ENCODE measurements around the gene DOCK1. TPM values are rescaled to one million over a fixed set of nuclear protein-coding genes. Genes with fewer than 3 reads are reported as not detected.

The DOCK1 gene
- total RNA-seq, 2 experiments from 2014 or later, result 0.14 to 0.18 TPM

- no peak overlapping the region for H3K27ac Mint-ChIP-seq
- no peaks in the 10 kb centered on the region for H3K36me3 Mint-ChIP-seq (ENCODE audit: low read depth)
- ChIA-PET CTCF (no interaction called here), POLR2A (no interaction called here)
- intact Hi-C loops (cut with micrococcal nuclease), result no loop called here
- no peak for DNase-seq
- no peaks in the 10 kb centered on the region for H3K4me1 Mint-ChIP-seq (ENCODE audit: low read depth)
- ATAC-seq, result no peak
- TF ChIP-seq, protein P1, sequence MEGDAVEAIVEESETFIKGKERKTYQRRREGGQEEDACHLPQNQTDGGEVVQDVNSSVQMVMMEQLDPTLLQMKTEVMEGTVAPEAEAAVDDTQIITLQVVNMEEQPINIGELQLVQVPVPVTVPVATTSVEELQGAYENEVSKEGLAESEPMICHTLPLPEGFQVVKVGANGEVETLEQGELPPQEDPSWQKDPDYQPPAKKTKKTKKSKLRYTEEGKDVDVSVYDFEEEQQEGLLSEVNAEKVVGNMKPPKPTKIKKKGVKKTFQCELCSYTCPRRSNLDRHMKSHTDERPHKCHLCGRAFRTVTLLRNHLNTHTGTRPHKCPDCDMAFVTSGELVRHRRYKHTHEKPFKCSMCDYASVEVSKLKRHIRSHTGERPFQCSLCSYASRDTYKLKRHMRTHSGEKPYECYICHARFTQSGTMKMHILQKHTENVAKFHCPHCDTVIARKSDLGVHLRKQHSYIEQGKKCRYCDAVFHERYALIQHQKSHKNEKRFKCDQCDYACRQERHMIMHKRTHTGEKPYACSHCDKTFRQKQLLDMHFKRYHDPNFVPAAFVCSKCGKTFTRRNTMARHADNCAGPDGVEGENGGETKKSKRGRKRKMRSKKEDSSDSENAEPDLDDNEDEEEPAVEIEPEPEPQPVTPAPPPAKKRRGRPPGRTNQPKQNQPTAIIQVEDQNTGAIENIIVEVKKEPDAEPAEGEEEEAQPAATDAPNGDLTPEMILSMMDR (IDR thresholded peaks at IDR 0.05), result no peak
- H3K27me3 Mint-ChIP-seq, result no peaks in the 10 kb centered on the region
- no peak overlapping the region for H3K4me3 Mint-ChIP-seq
- no peaks in the 10 kb centered on the region for H3K9me3 Mint-ChIP-seq
These were observed 163.3 kb downstream of the DOCK1 start for GRCh38 chr10:127068485-127068884.

DNA sequence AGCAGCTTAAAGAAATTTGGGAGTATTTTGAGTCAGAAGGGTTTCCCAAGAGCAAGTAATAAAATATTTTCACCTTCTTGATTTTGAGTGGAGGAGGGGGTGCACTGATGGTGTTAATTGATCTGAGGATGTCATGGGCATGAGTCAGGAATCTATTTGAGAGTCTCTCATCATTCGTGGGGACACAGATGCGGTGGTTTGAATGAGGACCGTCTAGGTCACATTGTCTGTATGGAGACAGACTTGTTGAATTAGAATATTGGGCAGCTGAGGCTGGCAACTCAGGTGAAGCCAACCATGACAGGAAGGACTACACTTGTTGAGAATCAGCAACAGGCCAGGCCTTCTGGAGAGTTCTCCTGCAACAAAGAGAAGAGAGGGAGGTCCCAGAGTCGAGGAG is 164.2 kb downstream of the DOCK1 start:
- no peak overlapping the region for H3K27ac Mint-ChIP-seq
- intact Hi-C loops (cut with micrococcal nuclease), result no loop called here
- TF ChIP-seq, protein P1 (IDR thresholded peaks at IDR 0.05), result no peak
- no peaks in the 10 kb centered on the region for H3K4me1 Mint-ChIP-seq (ENCODE audit: low read depth)
- POLR2A ChIA-PET, result no interaction called here
- CTCF ChIA-PET, result no interaction called here
- no peaks in the 10 kb centered on the region for H3K27me3 Mint-ChIP-seq
- no peak overlapping the region for H3K4me3 Mint-ChIP-seq
- no peak for ATAC-seq
- no peak for DNase-seq
- no peaks in the 10 kb centered on the region for H3K36me3 Mint-ChIP-seq (ENCODE audit: low read depth)
- H3K9me3 Mint-ChIP-seq, result no peaks in the 10 kb centered on the region

DNA sequence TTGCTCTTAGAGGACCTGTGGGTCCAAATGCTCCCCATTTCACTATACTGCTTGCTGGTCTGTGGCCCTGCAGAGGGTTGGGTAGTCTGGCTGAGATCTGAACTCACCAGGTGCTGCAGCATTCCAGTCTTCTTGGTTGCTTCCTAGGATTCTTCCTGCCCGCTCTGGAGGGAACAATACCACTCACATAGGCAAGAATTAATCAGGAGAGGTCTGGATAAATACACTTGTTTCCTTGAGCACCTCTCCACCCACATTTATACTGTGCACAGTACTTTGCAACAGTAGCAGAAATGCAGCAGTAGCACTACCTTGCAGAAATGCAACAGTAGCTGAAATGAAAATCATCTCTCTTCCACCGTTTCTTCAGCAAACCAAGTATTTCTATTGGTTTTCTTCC is 165.9 kb downstream of the DOCK1 start:
- POLR2A ChIA-PET, result no interaction called here
- H3K27me3 Mint-ChIP-seq, result no peaks in the 10 kb centered on the region
- DNase-seq (no peak), ATAC-seq (no peak)
- H3K36me3 Mint-ChIP-seq (ENCODE audit: low read depth), result no peaks in the 10 kb centered on the region
- CTCF ChIA-PET, result no interaction called here
- TF ChIP-seq, protein P1 (IDR thresholded peaks at IDR 0.05), result no peak
- H3K4me3 Mint-ChIP-seq, result no peak overlapping the region
- intact Hi-C loops (cut with micrococcal nuclease), result no loop called here
- H3K27ac Mint-ChIP-seq, result no peak overlapping the region
- no peaks in the 10 kb centered on the region for H3K4me1 Mint-ChIP-seq (ENCODE audit: low read depth)
- H3K9me3 Mint-ChIP-seq, result no peaks in the 10 kb centered on the region

DNA sequence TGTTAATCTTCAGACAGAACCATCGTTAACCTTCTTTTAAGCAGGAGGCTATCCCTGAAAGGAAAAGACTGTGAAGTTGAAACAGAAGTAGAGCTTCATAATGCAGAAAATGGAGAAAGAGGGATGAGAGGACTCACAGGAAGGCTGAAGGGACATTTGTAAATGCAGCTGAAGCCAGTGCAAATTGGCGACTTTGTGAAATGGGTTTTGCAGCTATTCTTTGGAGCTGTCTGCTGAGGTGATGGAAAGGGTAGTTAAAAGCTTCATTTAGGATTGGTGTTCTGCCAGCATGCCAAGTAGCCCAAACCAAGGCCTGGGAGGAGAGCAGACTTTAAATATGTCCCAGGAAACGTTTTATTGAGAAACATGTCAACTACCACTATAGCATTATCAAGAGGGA is 168.4 kb downstream of the DOCK1 start:
- no peak overlapping the region for H3K4me3 Mint-ChIP-seq
- TF ChIP-seq, protein P1 (IDR thresholded peaks at IDR 0.05), result no peak
- no peaks in the 10 kb centered on the region for H3K27me3 Mint-ChIP-seq
- intact Hi-C loops (cut with micrococcal nuclease), result no loop called here
- POLR2A ChIA-PET, result no interaction called here
- no peak overlapping the region for H3K27ac Mint-ChIP-seq
- DNase-seq (no peak), ATAC-seq (no peak)
- CTCF ChIA-PET, result no interaction called here
- H3K36me3 Mint-ChIP-seq (ENCODE audit: low read depth), result no peaks in the 10 kb centered on the region
- no peaks in the 10 kb centered on the region for H3K9me3 Mint-ChIP-seq
- H3K4me1 Mint-ChIP-seq (ENCODE audit: low read depth), result no peaks in the 10 kb centered on the region

- ATAC-seq, result no peak
- H3K4me1 Mint-ChIP-seq (ENCODE audit: low read depth), result no peaks in the 10 kb centered on the region
- CTCF ChIA-PET, result no interaction called here
- no peak for DNase-seq
- H3K27me3 Mint-ChIP-seq, result no peaks in the 10 kb centered on the region
- POLR2A ChIA-PET, result no interaction called here
- intact Hi-C loops (cut with micrococcal nuclease), result no loop called here
- no peaks in the 10 kb centered on the region for H3K9me3 Mint-ChIP-seq
- no peak overlapping the region for H3K27ac Mint-ChIP-seq
- no peaks in the 10 kb centered on the region for H3K36me3 Mint-ChIP-seq (ENCODE audit: low read depth)
- TF ChIP-seq, protein P1 (IDR thresholded peaks at IDR 0.05), result no peak
- no peak overlapping the region for H3K4me3 Mint-ChIP-seq
These were observed 174.2 kb downstream of the DOCK1 start for GRCh38 chr10:127079392-127079791.
